Measurements from ENCODE around the gene CHSY1. TPM values are rescaled to one million over a fixed set of nuclear protein-coding genes. Genes with fewer than 3 reads are reported as not detected.
A peak's percentile ranks its signal among the peaks of the same experiment; 100 is the strongest.

Gene CHSY1
- total and polyA plus RNA-seq, 10 of the 15 experiments (the other 5 are each of a cell fraction or from before 2014, with no cell fraction given): 1.4 to 31.2 (median 10.5) TPM

- TF ChIP-seq MEF2B (IDR thresholded peaks at IDR 0.05; ENCODE audit: partially characterized antibody, poor library complexity, severe bottlenecking): no peak
- no peak for TF ChIP-seq E2F8 (IDR thresholded peaks at IDR 0.05; ENCODE audit: low read depth, partially characterized antibody)
- TF ChIP-seq MTA2 (IDR thresholded peaks at IDR 0.05; ENCODE audit: low read depth): peak; percentile 46; the same call in 1 of the 2 replicates
- TF ChIP-seq RELA (IDR thresholded peaks at IDR 0.05; ENCODE audit: borderline replicate concordance, partially characterized antibody): no peak
- TF ChIP-seq ZBTB40 (IDR thresholded peaks at IDR 0.05; ENCODE audit: borderline replicate concordance): no peak
- no peak for TF ChIP-seq SPI1 (IDR thresholded peaks at IDR 0.05; ENCODE audit: borderline replicate concordance, insufficient read depth, low read depth, low read length)
Observed at GRCh38 chr15:101188637-101189408, 63.0 kb downstream of the CHSY1 start (continued).

Measured in GM12878 (cell line).